ENCODE data around the gene NTSR1.

DNA sequence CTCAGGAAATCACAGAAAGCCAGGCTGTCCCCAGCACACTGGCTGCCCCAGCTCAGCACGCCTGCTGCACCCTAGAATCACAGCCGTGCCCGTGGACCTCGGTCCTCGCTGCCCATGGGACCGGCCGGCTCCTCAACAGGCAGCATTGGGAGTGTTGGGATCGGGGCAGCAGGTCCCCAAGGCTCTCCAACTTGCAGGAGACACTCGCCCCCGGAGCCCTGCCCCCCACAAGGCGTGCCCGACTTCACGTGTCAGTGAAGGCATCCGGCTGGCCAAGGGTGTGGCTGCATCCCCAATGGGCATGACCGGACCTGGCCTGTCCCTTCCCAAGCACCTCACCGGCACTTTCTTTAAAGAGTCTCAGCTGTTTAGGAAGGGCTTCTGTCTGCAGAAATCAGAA is 3.0 kb upstream of the NTSR1 start:
- TF ChIP-seq, protein P1, sequence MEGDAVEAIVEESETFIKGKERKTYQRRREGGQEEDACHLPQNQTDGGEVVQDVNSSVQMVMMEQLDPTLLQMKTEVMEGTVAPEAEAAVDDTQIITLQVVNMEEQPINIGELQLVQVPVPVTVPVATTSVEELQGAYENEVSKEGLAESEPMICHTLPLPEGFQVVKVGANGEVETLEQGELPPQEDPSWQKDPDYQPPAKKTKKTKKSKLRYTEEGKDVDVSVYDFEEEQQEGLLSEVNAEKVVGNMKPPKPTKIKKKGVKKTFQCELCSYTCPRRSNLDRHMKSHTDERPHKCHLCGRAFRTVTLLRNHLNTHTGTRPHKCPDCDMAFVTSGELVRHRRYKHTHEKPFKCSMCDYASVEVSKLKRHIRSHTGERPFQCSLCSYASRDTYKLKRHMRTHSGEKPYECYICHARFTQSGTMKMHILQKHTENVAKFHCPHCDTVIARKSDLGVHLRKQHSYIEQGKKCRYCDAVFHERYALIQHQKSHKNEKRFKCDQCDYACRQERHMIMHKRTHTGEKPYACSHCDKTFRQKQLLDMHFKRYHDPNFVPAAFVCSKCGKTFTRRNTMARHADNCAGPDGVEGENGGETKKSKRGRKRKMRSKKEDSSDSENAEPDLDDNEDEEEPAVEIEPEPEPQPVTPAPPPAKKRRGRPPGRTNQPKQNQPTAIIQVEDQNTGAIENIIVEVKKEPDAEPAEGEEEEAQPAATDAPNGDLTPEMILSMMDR (IDR thresholded peaks at IDR 0.05) = no peak
- no peak for TF ChIP-seq POLR2A (IDR thresholded peaks at IDR 0.05)
